GM12891 (cell line): ENCODE measurements around the gene UFSP2.

Experiments
- POLR2A ChIP-seq: IDR thresholded peaks from 2 replicates; pipeline ENCODE4 v1.6.1; 2011; ENCODE audit warnings: low read depth, low read length, control low read depth
- POU2F2 ChIP-seq: IDR thresholded peaks from 2 replicates; pipeline ENCODE4 v1.6.1; 2011; ENCODE audit warnings: low read depth, mild to moderate bottlenecking, control low read depth, low read length, moderate library complexity
- SPI1 ChIP-seq: IDR thresholded peaks from 2 replicates; pipeline ENCODE4 v1.6.1; 2011; ENCODE audit warnings: low read depth, low read length, control low read depth

DNA sequence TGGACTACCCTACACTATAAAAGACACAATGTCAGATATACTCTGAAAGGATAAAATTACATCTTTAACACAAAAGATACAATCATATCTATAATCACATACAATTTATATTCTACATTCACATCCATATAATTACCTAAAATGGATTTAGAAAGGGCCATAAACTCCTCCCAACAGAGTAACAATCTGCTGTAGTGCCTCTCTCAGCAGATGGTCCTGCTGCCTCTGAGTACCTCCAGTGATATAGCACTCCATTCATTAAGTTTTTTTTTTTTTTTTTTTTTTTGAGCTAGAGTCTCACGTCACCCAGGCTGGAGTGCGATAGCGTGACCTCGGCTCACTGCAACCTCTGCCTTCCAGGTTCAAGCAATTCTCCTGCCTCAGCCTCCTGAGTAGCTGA lies 21.7 kb downstream of the UFSP2 start:
- TF ChIP-seq SPI1 (no peak), POLR2A (no peak), POU2F2 (no peak)
